HepG2 (cell line): ENCODE data around the gene WNT5B. TPM values are rescaled to one million over a fixed set of nuclear protein-coding genes. Genes with fewer than 3 reads are reported as not detected.

Source experiments
- BRD4 ChIP-seq: sonication (generic); formaldehyde crosslinking; IDR thresholded peaks from 2 replicates; pipeline ENCODE4 v1.4.0; 2020; ENCODE audit warnings: missing genetic modification reagents
- HDAC6 ChIP-seq: fragments of 200-600 bp; sonication (generic); IDR thresholded peaks from 2 replicates; pipeline ENCODE4 v1.7.0; 2017; ENCODE audit warnings: mild to moderate bottlenecking, antibody characterized with exemption, low read length, low read depth
- NKX3-1 ChIP-seq: sonication (generic); formaldehyde crosslinking; IDR thresholded peaks from 2 replicates; pipeline ENCODE4 v1.5.0; 2020; ENCODE audit warnings: missing genetic modification reagents
- TBP ChIP-seq: sonication (generic); formaldehyde crosslinking; IDR thresholded peaks from 2 replicates; pipeline ENCODE4 v1.5.0; 2020; ENCODE audit warnings: missing genetic modification reagents
- ZEB1 ChIP-seq: IDR thresholded peaks from 2 replicates; pipeline ENCODE4 v1.6.1; 2012; ENCODE audit warnings: mild to moderate bottlenecking, low read depth, inconsistent platforms; ENCODE audit not compliant: insufficient replicate concordance
- ZKSCAN8 ChIP-seq: IDR thresholded peaks from 2 replicates; pipeline ENCODE4 v1.6.1; 2016; ENCODE audit warnings: borderline replicate concordance, missing genetic modification reagents, missing compliant biosample characterization
- ZNF225 ChIP-seq: sonication (generic); formaldehyde crosslinking; IDR thresholded peaks from 2 replicates; pipeline ENCODE4 v1.4.0; 2020; ENCODE audit warnings: mild to moderate bottlenecking, missing genetic modification reagents
- ZNF589 ChIP-seq: sonication (generic); formaldehyde crosslinking; conservative IDR thresholded peaks from 2 replicates; pipeline ENCODE4 v1.8.0; 2022; ENCODE audit warnings: mild to moderate bottlenecking, moderate library complexity, missing genetic modification reagents
- polyA plus RNA-seq, 8 experiments: library from polyadenylated mRNA; depleted of rRNA in 3 of 8; stranded (reverse) in 7 of 8; unstranded in 1 of 8; fragments of >200 nt; fragmentation: Illumina TruSeq in 4 of 8; extraction: Trizol in 4 of 8; gene quantifications; 2 replicates each; pipeline versions ENCODE4 v1.2.1 to v1.2.3, GENCODE V29; 2011 to 2016; ENCODE audit warnings: low read depth in 4 of 8, missing spikeins in 1 of 8, mixed read lengths in 1 of 8; ENCODE audit not compliant: insufficient read depth in 1 of 8
- total RNA-seq, 5 experiments: library from RNA; depleted of rRNA; stranded (reverse); fragments of >200 nt; fragmentation: Illumina TruSeq; extraction: Trizol; gene quantifications; 2 replicates each; pipeline ENCODE4 v1.2.3, GENCODE V29; 2016; ENCODE audit warnings: low read depth in 1 of 5
- TF ChIP-seq, protein P1 (sequence below): fragments of 450-650 bp; IDR thresholded peaks from 2 replicates; pipeline ENCODE4 v1.6.1; 2017; ENCODE audit warnings: mild to moderate bottlenecking
- TF ChIP-seq, protein P2 (sequence below): sonication (generic); formaldehyde crosslinking; IDR thresholded peaks from 2 replicates; pipeline ENCODE4 v1.8.0; 2022; ENCODE audit warnings: low read depth, missing genetic modification reagents

Gene WNT5B
- total and polyA plus RNA-seq, 2 of the 13 experiments (the other 11 are each of a cell fraction or from before 2014, with no cell fraction given): 0.04 TPM; not detected in 1

DNA sequence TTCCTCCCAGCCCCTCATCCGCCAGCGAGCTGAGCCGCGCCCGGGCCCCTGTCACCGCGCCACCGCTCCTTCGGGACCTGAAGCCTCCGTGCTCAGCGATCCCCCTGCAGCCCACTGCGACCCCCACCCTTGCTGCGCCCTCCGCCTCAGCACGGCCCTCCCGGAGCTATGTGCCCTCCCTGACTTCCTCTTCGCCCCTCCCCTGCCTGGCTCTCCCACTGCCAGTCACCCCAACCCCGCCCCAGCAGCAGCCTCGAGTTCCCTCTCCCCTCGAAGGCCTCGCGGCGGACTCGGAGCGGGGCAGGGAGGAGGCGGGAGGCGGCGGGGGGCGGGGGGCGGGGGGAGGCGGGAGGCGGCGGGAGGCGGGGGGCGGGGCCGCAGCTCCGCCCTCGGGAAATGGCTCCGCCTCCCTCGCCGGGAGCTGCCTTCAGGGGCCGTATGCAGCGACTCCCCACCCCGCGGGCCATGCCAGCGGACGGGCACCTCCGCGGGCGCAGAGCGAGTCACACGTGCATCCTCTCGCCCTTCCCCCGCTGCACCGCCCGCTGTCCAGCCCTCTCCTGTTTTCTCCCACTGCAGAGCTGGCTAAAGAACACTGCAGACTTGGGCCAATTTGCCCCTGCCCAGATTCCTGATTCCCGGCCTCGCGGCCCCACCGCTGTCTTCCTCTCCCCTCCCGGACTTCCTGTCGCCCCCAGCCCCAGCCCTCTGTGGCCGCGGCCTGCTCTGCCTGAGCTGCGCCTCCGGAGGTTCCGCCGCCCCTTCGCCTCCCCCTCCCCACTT, 32.7 kb downstream of the WNT5B start (continued):
- TF ChIP-seq TBP (CRISPR knock-in tag): no peak
- peak; percentile 60; the same call in 1 of the 2 replicates for TF ChIP-seq ZNF589 (CRISPR knock-in tag)
- TF ChIP-seq ZKSCAN8 (CRISPR knock-in tag): peak; percentile 60; the same call in 1 of the 2 replicates
- TF ChIP-seq, protein P1, sequence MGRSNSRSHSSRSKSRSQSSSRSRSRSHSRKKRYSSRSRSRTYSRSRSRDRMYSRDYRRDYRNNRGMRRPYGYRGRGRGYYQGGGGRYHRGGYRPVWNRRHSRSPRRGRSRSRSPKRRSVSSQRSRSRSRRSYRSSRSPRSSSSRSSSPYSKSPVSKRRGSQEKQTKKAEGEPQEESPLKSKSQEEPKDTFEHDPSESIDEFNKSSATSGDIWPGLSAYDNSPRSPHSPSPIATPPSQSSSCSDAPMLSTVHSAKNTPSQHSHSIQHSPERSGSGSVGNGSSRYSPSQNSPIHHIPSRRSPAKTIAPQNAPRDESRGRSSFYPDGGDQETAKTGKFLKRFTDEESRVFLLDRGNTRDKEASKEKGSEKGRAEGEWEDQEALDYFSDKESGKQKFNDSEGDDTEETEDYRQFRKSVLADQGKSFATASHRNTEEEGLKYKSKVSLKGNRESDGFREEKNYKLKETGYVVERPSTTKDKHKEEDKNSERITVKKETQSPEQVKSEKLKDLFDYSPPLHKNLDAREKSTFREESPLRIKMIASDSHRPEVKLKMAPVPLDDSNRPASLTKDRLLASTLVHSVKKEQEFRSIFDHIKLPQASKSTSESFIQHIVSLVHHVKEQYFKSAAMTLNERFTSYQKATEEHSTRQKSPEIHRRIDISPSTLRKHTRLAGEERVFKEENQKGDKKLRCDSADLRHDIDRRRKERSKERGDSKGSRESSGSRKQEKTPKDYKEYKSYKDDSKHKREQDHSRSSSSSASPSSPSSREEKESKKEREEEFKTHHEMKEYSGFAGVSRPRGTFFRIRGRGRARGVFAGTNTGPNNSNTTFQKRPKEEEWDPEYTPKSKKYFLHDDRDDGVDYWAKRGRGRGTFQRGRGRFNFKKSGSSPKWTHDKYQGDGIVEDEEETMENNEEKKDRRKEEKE: no peak
- TF ChIP-seq ZNF225 (CRISPR knock-in tag): no peak
- no peak for TF ChIP-seq HDAC6
- TF ChIP-seq, protein P2, sequence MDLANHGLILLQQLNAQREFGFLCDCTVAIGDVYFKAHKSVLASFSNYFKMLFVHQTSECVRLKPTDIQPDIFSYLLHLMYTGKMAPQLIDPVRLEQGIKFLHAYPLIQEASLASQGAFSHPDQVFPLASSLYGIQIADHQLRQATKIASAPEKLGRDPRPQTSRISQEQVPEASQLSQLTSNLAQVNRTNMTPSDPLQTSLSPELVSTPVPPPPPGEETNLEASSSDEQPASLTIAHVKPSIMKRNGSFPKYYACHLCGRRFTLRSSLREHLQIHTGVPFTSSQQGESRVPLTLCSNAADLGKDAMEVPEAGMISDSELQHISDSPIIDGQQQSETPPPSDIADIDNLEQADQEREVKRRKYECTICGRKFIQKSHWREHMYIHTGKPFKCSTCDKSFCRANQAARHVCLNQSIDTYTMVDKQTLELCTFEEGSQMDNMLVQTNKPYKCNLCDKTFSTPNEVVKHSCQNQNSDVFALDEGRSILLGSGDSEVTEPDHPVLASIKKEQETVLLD: no peak
- TF ChIP-seq ZEB1: no peak
- TF ChIP-seq NKX3-1 (CRISPR knock-in tag): no peak
- TF ChIP-seq BRD4: no peak
